CD4-positive, alpha-beta T cell treated with Interleukin-15 for 1 hour (primary cell): Measurements from ENCODE around the gene MESP1.

Source experiments
- DNase-seq: peaks from one replicate; pipeline ENCODE4 v3.0.0-alpha.2; 2020

Gene MESP1

DNA sequence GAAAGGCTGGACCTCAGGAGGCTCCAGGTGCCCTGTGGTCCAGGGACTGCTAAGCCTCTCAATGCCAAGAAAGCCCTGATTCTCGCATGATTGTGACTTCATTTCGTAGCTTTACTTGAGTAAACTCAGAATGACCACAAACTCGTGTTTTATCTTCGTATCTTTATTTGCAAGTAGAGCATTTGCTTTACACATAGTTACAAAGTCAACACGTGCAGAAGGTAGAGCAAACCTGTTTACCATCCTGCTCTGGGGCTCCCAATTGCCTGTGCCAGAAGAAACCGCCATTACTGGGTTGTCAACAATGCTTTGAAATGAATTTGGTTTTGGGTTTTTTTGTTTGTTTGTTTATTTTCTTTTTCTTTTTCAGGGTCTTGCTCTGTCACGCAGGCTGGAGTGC lies 5.8 kb upstream of the MESP1 start:
- DNase-seq: no peak

DNA sequence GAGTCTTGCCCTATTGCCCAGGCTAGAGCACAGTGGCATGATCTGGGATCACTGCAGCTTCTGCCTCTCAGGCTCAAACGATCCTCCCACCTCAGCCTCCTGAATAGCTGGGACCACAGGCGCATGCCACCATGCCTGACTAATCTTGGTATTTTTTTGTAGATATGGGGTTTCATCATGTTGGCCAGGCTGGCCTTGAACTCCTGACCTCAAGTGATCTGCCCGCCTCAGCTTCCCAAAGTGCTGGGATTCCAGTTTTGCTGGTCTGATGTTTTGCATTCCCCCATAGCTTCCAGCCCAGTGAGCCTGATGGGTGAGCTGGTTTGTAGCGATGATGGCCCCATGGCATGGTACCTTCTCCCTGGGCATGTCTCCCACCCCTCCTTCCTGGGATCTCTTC lies 4.7 kb upstream of the MESP1 start:
- no peak for DNase-seq

DNA sequence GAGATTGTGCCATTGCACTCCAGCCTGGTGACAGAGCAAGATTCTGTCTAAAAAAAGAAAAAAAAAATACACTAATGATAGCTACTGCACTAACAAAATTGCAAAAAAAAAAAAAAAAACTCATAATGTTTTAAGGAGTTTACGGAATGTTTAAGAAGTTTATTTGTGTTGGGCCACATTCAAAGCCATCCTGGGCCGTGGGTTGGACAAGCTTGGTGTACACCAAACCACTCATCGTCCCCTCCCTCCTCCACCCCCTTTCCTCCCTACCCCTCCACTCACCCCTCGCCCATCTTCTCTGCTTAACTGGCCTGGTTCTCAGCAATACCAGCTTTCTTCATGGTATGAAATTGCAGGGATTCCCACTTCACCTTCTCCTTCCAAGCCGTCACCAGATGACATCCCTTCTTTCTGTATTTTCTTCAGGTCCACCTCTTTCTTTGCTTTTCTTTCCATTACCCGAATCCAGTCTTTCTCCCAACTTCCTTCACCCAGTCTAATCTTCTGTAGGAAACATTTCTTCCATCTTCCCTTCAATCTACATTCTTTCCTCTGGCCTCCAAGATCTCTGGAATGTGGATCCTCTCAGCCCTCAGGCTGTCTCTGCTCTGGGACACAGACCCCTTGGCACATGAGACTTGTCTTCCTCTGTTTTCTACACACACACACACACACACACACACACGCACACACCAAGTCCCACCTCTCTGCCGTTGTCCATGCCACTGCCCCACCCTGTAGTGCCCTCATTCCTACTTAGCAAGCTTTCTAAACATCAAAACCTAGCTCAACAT lies 3.5 kb upstream of the MESP1 start:
- no peak for DNase-seq

DNA sequence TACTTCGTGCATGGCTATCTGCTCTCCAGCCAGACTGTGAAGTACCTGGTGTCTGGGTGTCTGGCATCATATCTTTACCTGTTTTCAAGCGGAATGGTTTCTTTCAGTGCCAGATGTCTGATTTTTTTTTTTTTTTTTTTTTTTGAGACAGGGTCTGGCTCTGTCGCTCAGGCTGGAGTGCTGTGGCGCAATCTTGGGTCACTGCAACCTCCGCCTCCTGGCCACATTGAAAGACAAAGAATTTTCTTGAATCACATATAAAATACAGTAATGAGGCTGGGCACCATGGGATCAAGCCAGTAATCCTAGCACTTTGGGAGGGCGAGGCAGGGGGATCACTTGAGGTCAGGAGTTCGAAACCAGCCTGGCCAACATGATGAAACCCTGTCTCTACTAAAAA lies 2.8 kb upstream of the MESP1 start:
- DNase-seq: no peak

DNA sequence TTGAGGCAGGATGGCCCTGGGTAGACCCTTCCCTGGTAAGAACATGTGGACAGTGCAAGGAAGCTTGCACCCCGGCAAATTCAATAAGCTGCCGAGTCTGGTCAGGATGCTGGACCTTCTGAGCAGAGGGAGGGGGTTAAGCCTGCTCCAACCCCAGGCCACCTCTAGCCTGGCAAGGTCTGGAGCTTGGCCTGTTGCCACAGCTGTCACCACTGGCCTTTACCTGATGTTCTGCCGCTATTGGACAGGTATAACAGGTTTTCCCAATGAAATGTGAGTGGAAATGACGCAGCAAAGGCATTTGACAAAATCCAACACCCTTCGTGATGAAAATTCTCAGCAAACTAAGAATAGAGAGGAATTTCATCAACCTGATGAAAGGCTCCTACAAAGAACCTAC lies 699 bp upstream of the MESP1 start:
- no peak for DNase-seq

DNA sequence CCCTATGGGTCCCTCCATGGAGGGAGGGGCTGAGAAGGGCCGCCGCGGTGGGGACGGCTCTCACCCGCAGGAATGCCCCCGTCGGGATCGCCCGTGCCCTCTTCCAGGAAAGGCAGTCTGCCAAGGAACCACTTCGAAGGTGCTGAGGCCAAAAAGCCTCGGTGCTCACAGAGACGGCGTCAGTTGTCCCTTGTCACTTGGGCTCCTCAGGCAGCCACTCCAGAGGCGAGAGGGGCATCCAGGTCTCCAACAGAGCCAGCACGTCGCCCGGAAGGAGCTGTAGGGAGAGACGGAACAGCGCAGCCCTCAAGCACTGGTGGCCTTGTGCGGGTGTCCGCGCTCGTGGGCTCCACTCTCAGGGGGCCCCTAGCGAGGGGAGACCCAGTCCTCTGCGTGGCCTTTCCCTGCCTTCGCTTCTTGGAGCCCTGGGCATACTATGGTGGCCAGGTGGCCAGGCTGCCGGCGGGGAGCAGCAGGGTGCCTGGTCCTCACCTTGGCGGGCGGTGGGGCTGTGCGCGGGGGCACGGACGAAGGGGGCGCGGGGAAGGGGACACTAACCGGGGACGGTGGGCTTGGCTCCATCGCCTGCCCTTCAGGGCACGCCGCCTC lies 994 bp downstream of the MESP1 start:
- no peak for DNase-seq

- no peak for DNase-seq
These were observed 1.5 kb downstream of the MESP1 start for GRCh38 chr15:89749526-89749925.

DNA sequence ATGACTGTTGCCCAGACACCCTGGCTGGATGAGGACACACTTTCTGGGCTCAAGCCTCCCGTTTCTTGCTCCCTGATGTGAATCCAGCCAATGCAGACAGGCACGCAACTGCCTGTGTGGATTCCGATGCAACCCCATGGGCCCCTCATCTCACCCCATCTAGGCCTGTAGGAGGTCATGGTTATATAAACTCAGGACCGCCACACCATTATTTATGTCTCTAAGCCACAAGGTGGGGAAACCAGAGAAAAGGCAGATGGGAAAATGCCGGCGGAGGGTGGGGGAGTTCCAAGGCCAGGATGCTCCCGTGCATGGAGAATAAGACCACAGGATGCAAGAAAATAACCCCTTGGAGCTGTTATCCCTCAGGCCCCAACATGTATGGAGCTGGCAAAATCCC lies 2.0 kb downstream of the MESP1 start:
- no peak for DNase-seq

DNA sequence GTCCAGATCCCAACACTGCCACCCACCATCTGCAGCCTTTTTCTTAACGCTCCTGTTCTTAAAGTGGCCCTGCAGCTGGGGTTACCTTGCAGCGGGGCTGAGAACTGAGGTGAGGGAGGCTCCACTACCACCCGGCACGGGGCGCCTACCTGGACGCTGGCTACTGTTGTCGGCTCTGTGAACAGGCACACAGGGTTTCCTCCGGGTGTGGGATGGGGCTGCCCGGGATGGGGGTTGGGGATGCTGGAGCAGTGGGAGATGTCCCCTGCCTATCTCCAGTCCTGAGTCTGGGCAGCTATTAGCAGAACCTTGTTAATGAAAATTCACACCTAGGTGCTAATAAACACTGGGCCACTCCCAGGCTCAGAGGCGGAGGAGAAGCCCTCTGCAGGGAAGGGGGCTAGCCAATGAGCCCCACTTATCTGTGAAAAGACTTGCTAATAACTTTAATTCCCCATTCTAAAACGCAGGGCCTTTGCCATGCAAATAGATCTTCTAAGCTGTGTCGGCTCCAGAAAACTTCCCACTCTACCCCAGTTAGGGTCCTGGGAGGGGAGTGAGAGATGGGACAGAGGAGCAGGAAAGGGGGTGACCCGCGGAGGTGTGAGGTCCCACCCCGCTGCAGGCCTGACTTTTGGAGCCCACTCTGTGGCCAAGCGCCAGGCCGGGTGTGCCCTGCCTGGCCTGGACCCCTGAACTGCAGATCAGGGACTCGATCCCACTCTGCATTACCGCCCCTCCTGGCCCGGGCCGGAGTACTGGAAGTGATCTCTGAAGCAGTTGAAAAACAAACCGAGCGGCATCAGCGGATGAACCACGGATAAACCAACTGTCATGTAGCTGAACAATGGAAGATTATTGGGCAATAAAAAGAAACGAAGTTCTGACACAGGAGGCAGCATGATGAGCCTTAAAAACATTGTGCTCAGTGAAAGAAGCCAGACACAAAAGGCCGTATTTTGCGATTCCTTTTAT lies 3.1 kb downstream of the MESP1 start:
- DNase-seq: no peak

- no peak for DNase-seq
These were observed 4.7 kb downstream of the MESP1 start for GRCh38 chr15:89746386-89746780.

- DNase-seq: no peak
These were observed 5.3 kb downstream of the MESP1 start for GRCh38 chr15:89745768-89746167.

DNA sequence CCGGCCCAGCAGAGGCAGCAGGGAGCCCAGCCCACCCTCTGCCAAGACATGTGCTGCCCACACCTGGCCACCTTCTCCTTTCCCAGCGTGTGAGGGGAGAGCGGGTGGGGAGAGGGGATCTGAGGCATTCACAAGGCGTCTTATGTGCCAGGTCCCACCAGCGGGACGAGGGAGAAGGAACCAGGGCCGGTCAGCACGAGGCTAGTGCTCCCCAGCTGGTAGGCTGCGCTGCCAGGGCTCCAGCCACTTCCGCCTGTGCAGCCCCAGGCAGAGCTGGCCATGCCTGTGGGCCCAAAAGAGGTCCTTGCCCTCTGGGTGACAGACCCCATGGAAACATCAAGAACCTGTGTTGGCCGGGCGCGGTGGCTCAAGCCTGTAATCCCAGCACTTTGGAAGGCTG lies 5.9 kb downstream of the MESP1 start:
- no peak for DNase-seq

DNA sequence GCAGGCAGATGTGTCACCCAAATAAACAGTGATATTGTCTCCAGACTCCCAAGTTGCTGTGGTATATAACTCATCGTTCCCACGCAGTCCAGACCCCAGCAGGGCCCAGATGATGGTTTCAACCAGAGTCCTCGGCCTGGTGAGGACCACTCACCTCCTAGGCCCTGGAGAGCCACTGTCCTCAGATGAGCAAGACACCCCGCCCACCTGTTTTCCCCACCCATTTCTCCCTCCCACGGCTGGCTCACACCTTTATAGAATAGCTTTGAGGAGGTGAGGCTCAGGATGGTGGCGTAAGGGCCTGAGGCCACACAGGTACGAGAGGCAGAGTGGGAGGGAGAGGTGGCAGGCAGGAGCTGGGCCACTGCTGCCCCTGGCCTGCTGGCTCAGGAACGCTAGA lies 7.5 kb downstream of the MESP1 start:
- no peak for DNase-seq

DNA sequence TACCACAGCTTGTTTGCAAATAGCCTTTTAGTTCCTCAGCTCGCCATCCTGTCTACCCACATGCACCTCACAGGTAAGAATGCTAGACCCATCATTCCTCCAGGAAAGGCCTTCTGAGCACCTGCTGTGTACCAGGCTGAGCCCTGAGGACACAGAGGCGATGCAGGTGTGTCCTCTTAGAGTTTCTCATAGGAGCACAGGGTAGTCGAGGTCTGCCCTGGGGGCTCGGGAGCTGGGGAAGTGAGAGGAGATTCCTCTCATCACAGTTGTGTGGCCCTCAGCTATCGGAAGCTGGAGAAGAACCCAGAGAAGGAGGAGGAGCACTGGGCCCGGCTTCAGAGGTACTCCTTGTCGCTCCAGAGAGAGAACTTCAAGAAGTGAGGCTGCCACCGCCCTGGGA lies 8.0 kb downstream of the MESP1 start:
- DNase-seq: no peak

DNA sequence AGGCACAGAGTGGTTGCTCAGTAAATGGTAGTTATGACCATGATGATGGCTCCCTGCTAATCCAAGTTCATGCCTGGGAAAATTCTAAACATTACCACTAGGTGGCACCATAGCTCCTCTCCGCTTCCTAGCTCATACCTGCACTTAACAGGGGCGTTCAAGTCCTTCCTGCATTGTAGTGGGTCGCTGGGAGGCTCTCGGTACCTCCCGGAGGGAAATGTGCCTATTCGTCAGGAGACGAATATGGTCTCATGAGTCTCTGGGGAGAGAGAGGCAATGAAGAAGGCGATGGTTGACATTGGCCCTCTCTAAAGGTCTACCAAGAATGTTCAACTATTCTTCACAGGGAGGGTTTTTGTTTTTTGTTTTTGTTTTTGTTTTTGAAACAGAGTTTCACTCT lies 10.9 kb downstream of the MESP1 start:
- DNase-seq: peak; percentile 46

DNA sequence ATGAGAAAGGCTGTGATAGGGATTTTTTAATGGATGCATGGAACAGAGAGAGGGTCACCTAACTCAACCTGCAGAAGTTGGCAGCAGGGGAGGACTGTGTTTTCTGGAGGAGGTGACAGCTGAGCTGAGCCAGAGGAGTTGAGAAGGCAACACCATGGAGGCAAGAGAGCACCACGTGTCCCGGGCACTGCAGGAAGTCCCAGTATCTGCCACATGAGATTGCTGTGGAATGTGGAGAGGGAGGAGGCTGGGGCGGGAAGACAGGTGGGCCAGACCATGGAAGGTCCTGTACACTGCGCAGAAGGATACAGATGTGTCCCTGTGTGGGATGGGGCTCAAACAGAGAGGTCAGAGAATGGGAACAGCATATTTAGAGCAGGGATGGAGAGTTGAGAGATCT lies 15.3 kb downstream of the MESP1 start:
- DNase-seq: no peak

DNA sequence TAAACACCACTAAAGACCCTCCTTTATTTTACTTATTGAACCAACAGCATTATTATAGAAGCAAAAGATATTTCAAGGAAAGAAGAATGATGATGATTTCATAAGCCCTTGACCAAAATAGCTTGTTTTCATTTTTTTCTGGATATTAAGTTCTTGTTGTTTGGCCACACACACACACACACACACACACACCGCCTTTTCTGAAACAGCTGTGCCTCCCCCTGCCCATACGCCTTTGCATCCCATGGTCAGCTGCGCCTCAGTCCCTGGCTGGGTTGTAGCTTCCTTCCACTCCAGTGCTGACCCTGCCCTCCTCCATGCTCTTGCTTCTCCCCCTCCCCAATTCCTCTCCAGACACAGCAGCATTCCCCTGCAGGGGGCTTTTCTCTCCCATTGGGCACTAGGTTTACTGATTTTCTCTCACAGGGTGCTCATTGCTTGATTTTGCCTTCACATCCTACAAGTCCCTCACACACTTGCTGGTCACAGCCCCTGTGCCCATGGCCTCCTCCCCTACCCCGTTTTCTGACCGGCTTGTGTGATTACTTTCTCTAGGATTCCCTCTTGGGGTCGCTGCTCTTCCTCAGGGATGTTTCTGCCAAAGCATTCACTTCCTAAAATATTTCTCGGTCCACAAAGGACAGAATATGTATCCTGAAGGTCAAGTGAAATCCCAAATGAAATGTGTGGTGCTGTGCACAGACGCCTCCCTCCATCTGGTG lies 18.4 kb downstream of the MESP1 start:
- DNase-seq: no peak

DNA sequence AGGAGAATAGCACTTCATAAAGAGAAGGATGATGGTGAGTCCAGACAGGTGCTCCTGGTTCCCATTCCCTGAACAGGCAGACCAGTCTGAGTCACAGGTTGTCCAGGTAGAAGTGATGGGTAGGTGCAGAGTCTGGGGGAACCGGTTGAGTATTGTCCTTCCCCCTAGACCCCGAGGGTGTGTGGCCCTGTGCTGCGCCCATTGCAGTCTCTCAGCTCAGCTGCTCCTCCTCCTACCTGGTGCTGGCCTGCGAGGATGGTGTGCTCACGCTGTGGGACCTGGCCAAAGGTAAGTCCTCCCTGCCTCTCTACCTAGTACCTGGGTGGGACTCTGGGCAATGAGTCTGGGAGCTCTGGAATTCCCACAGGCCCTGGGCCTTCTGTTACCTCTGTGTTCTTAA lies 19.8 kb downstream of the MESP1 start:
- no peak for DNase-seq

GRCh38 chr15:89728254-89728653 lies 22.8 kb downstream of the MESP1 start:
- DNase-seq: no peak

DNA sequence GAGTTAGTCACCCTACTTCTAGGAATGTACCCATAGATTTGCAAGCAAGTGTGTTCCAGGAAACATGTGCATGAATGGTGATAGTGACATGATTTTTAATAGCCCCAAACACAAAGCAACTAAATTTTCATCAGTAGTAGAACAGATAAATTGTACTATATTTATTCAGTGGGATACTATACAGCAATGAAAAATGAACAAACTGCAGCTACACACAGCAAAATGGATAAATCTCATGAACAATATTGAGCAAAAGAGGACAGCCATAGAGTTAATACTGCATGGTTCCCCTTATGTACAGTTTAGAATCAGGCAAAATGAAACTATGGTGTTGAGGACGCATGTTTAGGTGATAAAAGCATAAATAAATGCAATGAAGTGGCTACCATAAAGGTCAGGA lies 26.0 kb downstream of the MESP1 start:
- DNase-seq: no peak

DNA sequence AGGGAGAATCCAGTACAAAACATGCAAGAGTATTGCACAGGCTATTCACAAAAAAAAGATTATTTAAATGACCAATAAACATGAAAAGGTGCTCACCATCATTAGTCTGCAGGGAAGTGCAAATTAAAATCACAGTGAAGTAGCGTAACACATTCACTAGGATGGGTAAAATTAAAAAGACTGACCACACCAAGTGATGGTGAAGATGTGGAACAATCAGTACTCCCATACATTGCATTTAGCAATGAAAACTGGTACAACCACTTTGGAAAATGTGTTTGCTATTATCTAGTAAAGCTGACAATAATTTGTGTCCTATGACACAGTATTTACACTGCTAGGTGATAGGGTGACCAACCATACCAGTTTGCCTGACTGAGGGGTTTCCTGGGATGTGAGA lies 26.4 kb downstream of the MESP1 start:
- no peak for DNase-seq

GRCh38 chr15:89723031-89723430 lies 28.0 kb downstream of the MESP1 start:
- DNase-seq: no peak

- DNase-seq: no peak
These were observed 36.3 kb downstream of the MESP1 start for GRCh38 chr15:89714775-89715174.
